ENCODE measurements around the gene ATP6V0E2.

- no peak for TF ChIP-seq CTCF (conservative IDR thresholded peaks at IDR 0.05; ENCODE audit: low read depth, low read length)
- TF ChIP-seq EZH2 (IDR thresholded peaks at IDR 0.05; ENCODE audit: borderline replicate concordance, low read depth, low read length, poor library complexity, severe bottlenecking) = no peak
Measured at GRCh38 chr7:149844445-149844844, 29.3 kb upstream of the ATP6V0E2 start.

Measured in A673 (cell line).